Choroid plexus epithelial cell (primary cell): Measurements from ENCODE around the gene C9.
A peak's percentile ranks its signal among the peaks of the same experiment; 100 is the strongest.
"Not testable (repeated sequence)": the region's sequence is repeated elsewhere in the genome, so short reads cannot be mapped to it uniquely, and the experiment has no call there.

Experiments used
- DNase-seq: peaks from one replicate; pipeline ENCODE4 v3.0.0-alpha.2; 2010; ENCODE audit warnings: low read depth
- H3K4me3 ChIP-seq: 2 replicates; pipeline ENCODE4 v1.5.1; 2011; ENCODE audit warnings: low read depth, mild to moderate bottlenecking, control low read depth, low read length, moderate library complexity
- CTCF ChIP-seq: conservative IDR thresholded peaks from 2 replicates; pipeline ENCODE4 v1.5.1; 2011; ENCODE audit warnings: low read depth, mild to moderate bottlenecking, control low read depth, inconsistent platforms, low read length, moderate library complexity

Gene C9

DNA sequence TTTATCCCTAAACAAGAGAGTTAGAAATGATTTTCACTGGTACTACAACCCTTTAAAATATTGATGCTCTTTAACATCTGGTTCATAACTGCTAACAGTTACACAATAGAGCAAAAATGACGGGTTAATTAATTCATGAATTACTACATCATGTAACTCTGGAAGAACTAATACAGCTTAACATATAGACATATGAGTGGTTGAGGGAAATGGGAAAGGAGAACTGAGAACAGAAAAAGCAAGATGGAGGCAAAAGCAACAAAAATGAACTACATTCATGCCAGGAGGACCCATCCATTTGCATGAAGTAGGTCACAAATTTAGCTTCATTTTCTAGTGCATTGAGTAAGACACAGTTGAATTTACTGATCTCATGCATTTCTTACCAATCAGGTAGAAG is 61.8 kb downstream of the C9 start:
- no peak for TF ChIP-seq CTCF
- DNase-seq, result no peak
- no peak overlapping the region for H3K4me3 ChIP-seq

- no peak for DNase-seq
- no peak overlapping the region for H3K4me3 ChIP-seq
- no peak for TF ChIP-seq CTCF
Measured at GRCh38 chr5:39301406-39301805, 62.9 kb downstream of the C9 start.

GRCh38 chr5:39299962-39300361 is 64.3 kb downstream of the C9 start:
- TF ChIP-seq CTCF, result no peak
- DNase-seq, result no peak
- no peak overlapping the region for H3K4me3 ChIP-seq

DNA sequence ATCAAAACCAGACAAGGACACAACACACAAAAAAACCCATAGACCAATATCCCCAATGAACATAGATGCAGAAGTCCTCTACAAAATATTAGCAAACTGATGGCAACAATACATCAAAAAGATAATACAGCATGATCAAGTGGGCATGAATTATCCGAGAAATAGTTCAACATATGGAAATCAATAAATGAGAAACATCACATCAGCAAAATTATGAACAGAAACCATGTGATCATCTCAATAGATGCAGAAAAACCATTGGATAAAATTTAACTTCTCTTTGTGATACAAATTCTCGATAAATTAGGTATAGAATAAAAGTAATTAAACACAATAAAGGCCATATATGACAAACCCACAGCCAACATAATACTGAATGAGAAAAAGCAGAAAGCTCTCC is 69.6 kb downstream of the C9 start:
- H3K4me3 ChIP-seq, result no peak overlapping the region
- no peak for TF ChIP-seq CTCF

GRCh38 chr5:39284552-39284951 is 79.7 kb downstream of the C9 start:
- no peak overlapping the region for H3K4me3 ChIP-seq
- no peak for DNase-seq
- no peak for TF ChIP-seq CTCF

More for the DNA sequence above, 69.6 kb downstream of the C9 start:
- DNase-seq, result no peak

DNA sequence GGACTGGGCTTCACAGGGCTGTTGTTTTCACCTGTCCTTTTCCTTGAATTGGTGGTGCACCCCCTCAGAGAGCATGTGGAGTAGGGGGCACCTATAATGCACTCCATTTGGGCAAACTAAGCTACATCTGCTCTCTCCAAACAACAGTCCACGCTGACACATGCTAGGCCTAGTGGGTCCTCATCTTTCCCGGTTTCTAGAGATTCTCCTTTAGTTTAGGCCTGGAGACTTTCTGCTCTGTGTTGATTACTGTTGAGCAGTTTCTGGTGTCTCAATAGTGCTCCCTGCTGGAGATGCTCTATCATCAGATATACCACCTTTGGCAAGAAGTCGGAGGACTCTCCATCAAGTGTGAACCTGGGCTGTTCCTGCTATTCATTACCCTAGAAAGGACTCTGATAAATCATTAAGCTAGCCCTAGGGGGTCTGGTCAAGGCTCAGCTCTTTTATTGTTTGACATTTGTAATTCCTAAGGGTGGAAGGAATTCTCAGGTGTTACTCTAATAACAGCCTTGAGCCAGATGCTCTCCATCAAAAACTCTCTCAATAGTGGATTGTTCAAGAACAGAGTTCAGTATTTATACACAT is 81.0 kb downstream of the C9 start:
- no peak overlapping the region for H3K4me3 ChIP-seq
- peak; percentile 88 for DNase-seq
- peak; percentile 83 for TF ChIP-seq CTCF

GRCh38 chr5:39282561-39282960 is 81.7 kb downstream of the C9 start:
- no peak overlapping the region for H3K4me3 ChIP-seq
- DNase-seq, result no peak
- TF ChIP-seq CTCF, result no peak

DNA sequence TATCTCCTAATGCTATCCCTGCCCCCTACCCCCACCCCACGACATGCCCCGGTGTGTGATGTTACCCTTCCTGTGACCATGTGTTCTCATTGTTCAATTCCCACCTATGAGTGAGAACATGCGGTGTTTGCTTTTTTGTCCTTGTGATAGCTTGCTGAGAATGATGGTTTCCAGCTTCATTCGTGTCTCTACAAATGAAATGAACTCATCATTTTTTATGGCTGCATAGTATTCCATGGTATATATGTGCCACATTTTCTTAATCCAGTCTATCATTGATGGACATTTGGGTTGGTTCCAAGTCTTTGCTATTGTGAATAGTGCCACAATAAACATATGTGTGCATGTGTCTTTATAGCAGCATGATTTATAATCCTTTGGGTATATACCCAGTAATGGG is 88.4 kb downstream of the C9 start:
- DNase-seq, H3K4me3 ChIP-seq: not testable (repeated sequence)
